ENCODE data around the gene NUF2. TPM values are rescaled to one million over a fixed set of nuclear protein-coding genes. Genes with fewer than 3 reads are reported as not detected.

The NUF2 gene
- total and polyA plus RNA-seq, 2 of the 4 experiments (the other 2 are of a cell fraction) = 13.0 to 18.5 TPM

GRCh38 chr1:163382395-163382794, 60.6 kb downstream of the NUF2 start:
- H2AK5ac ChIP-seq (ENCODE audit: low read depth, low read length) = no peak overlapping the region
- 31% methylated on average over 2 of the region's 4 CpGs; no CpG with 5 or more reads in 1 of the 2 experiments for WGBS, 2 experiments (ENCODE audit: extremely low coverage in 2 of 2, insufficient read length in 1 of 2)
- H4K5ac ChIP-seq (ENCODE audit: low read depth, low read length) = no peak overlapping the region
- H3K18ac ChIP-seq (ENCODE audit: low read depth, low read length) = no peak overlapping the region
- H3K9me3 ChIP-seq (ENCODE audit: control insufficient read depth, insufficient read depth, low read length) = no peaks in the 10 kb centered on the region
- H2BK120ac ChIP-seq (ENCODE audit: low read depth, low read length) = no peak overlapping the region
- no peak overlapping the region for H3K9ac ChIP-seq (ENCODE audit: low read depth, low read length)
- intact Hi-C loops (cut with micrococcal nuclease) (no loop called here), dilution Hi-C loops (cut with HindIII; ENCODE audit: low sequenced_read_pairs, unreplicated experiment) (no loop called here), in situ Hi-C loops (cut with MboI; ENCODE audit: low sequenced_read_pairs) (no loop called here)
- DNase-seq (no peak), ATAC-seq (ENCODE audit: low read depth) (no peak)
- POLR2A ChIA-PET (ENCODE audit: unreplicated experiment) = no interaction called here
- no peaks in the 10 kb centered on the region for H3K36me3 ChIP-seq (ENCODE audit: control insufficient read depth, insufficient read depth, low read length)
- H3K23ac ChIP-seq (ENCODE audit: low read depth, low read length) = no peak overlapping the region
- TF ChIP-seq USF2 (IDR thresholded peaks at IDR 0.05; ENCODE audit: low read depth, low read length) (no peak), NFE2L2 (IDR thresholded peaks at IDR 0.05; ENCODE audit: low read depth, low read length) (no peak), BHLHE40 (IDR thresholded peaks at IDR 0.05; ENCODE audit: low read depth, low read length) (no peak), RCOR1 (IDR thresholded peaks at IDR 0.05; ENCODE audit: insufficient replicate concordance, low read length) (no peak), RFX5 (IDR thresholded peaks at IDR 0.05; ENCODE audit: low read depth, low read length) (no peak), MXI1 (IDR thresholded peaks at IDR 0.05; ENCODE audit: borderline replicate concordance, low read depth, low read length) (no peak), SMC3 (IDR thresholded peaks at IDR 0.05; ENCODE audit: low read depth, low read length) (no peak), FOS (IDR thresholded peaks at IDR 0.05; ENCODE audit: low read depth, low read length) (no peak), MAZ (IDR thresholded peaks at IDR 0.05; ENCODE audit: borderline replicate concordance, low read depth, low read length) (no peak), CHD1 (IDR thresholded peaks at IDR 0.05; ENCODE audit: low read depth, low read length) (no peak), CEBPB (IDR thresholded peaks at IDR 0.05; ENCODE audit: low read depth, low read length) (no peak), ELK1 (IDR thresholded peaks at IDR 0.05; ENCODE audit: borderline replicate concordance, low read depth, low read length) (no peak), CTCF (conservative IDR thresholded peaks at IDR 0.05; ENCODE audit: low read depth, low read length) (no peak), MAFK (IDR thresholded peaks at IDR 0.05; ENCODE audit: low read depth, low read length) (no peak)
- no peaks in the 10 kb centered on the region for H4K20me1 ChIP-seq (ENCODE audit: insufficient read depth, low read length)
- no peak overlapping the region for H2AFZ ChIP-seq (replicated peaks; ENCODE audit: low read length, poor library complexity)
- H4K91ac ChIP-seq (ENCODE audit: insufficient read depth, low read depth, low read length) = no peak overlapping the region
- H3K4me2 ChIP-seq (ENCODE audit: low read depth, low read length) = no peak overlapping the region
- no peak overlapping the region for H3K4me3 ChIP-seq (ENCODE audit: insufficient read depth, low read depth, low read length)
- no peak overlapping the region for H2BK15ac ChIP-seq (ENCODE audit: low read depth, low read length)
- H4K8ac ChIP-seq (ENCODE audit: low read depth in 2 of 2, low read length in 2 of 2) = no peak overlapping the region
- BruUV-seq (replicated peaks) = no TSS peak
- CTCF ChIA-PET = no interaction called here
- no peaks in the 10 kb centered on the region for H3K79me1 ChIP-seq (ENCODE audit: low read depth in 1 of 2, low read length in 2 of 2)
- no peak overlapping the region for H2BK5ac ChIP-seq (ENCODE audit: low read depth, low read length, poor library complexity, severe bottlenecking)
- no peak overlapping the region for H2BK20ac ChIP-seq (ENCODE audit: low read depth, low read length)
- no peak overlapping the region for H3K14ac ChIP-seq (replicated peaks; ENCODE audit: low read depth, low read length)
- H2AK9ac ChIP-seq (replicated peaks; ENCODE audit: low read depth, low read length, poor library complexity) = no peak overlapping the region
- no peaks in the 10 kb centered on the region for H3K9me1 ChIP-seq (ENCODE audit: insufficient read depth, low read length)
- H3K27ac ChIP-seq (ENCODE audit: insufficient read depth, low read length) = no peak overlapping the region
- H3K4me1 ChIP-seq (ENCODE audit: control insufficient read depth, insufficient read depth, low read length) = no peaks in the 10 kb centered on the region
- no peak overlapping the region for H3K4ac ChIP-seq (ENCODE audit: low read depth, low read length)
- H3K56ac ChIP-seq (ENCODE audit: extremely low read depth, insufficient read depth, low read length) = no peak overlapping the region
- H3K27me3 ChIP-seq (ENCODE audit: control insufficient read depth, insufficient read depth, low read length) = no peaks in the 10 kb centered on the region
